ENCODE measurements around the gene BCL10.

The BCL10 gene

GRCh38 chr1:85276215-85276977, at the start of gene BCL10:
BCL10 (minus strand) TSS chr1:85276632; CDS start chr1:85276352, 280 bp downstream.
- peaks cover 28% of the 10 kb centered on the region for H3K4me1 ChIP-seq (ENCODE audit: control insufficient read depth, low read length)
- H3K27ac ChIP-seq (ENCODE audit: low read depth, low read length): peak within 1 kb of the TSS; percentile 73
- peaks cover 38% of the 10 kb centered on the region for H3K36me3 ChIP-seq (ENCODE audit: control insufficient read depth, low read length)
- no peak for TF ChIP-seq EZH2phosphoT487 (IDR thresholded peaks at IDR 0.05; ENCODE audit: borderline replicate concordance, low read length)
- TF ChIP-seq, protein P1, sequence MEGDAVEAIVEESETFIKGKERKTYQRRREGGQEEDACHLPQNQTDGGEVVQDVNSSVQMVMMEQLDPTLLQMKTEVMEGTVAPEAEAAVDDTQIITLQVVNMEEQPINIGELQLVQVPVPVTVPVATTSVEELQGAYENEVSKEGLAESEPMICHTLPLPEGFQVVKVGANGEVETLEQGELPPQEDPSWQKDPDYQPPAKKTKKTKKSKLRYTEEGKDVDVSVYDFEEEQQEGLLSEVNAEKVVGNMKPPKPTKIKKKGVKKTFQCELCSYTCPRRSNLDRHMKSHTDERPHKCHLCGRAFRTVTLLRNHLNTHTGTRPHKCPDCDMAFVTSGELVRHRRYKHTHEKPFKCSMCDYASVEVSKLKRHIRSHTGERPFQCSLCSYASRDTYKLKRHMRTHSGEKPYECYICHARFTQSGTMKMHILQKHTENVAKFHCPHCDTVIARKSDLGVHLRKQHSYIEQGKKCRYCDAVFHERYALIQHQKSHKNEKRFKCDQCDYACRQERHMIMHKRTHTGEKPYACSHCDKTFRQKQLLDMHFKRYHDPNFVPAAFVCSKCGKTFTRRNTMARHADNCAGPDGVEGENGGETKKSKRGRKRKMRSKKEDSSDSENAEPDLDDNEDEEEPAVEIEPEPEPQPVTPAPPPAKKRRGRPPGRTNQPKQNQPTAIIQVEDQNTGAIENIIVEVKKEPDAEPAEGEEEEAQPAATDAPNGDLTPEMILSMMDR (IDR thresholded peaks at IDR 0.05; ENCODE audit: low read depth, low read length, poor library complexity, severe bottlenecking): no peak
- peak within 1 kb of the TSS; percentile 93 for H3K4me2 ChIP-seq (ENCODE audit: low read length)
- H4K20me1 ChIP-seq (ENCODE audit: control insufficient read depth, insufficient read depth, low read depth, low read length): peaks cover 8% of the 10 kb centered on the region; the same call in 1 of the 2 replicates
- H3K79me2 ChIP-seq (ENCODE audit: control insufficient read depth, low read length): peaks cover 47% of the 10 kb centered on the region
- no peaks in the 10 kb centered on the region for H3K9me3 ChIP-seq (ENCODE audit: control insufficient read depth, insufficient read depth, low read length)
- peaks cover 8% of the 10 kb centered on the region for H3F3A ChIP-seq (ENCODE audit: control insufficient read depth, insufficient read depth)
- H3K9me2 ChIP-seq (replicated peaks; ENCODE audit: control insufficient read depth, low read length): no peaks in the 10 kb centered on the region
- no peaks in the 10 kb centered on the region for H3K27me3 ChIP-seq (ENCODE audit: control insufficient read depth, low read length)
- H3K4me3 ChIP-seq (ENCODE audit: low read length): peak within 1 kb of the TSS; percentile 100

DNA sequence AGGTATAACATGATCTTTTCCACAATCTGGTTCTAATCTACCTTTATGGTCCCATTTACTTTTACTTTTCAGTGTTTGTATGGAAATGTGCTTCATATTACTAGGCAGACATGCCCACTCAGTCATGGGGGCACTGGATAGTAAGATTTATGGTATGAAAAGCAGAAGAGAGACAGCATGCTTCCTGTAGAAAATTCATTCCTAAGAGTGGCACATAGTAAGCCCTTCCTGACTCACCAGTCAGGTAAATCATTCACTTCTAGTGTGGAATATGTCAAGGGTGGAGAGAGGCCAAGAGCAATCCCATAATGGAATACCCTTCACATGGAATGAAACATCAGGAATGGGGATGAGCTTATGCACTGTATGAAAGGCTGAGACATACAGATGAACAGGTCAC, 49.5 kb upstream of the BCL10 start:
- Histone ChIP-seq H3K79me2 (ENCODE audit: control insufficient read depth, low read length) (no peaks in the 10 kb centered on the region), H3K36me3 (ENCODE audit: control insufficient read depth, low read length) (no peaks in the 10 kb centered on the region), H3K4me1 (ENCODE audit: control insufficient read depth, low read length) (no peaks in the 10 kb centered on the region), H3K9me2 (replicated peaks; ENCODE audit: control insufficient read depth, low read length) (no peaks in the 10 kb centered on the region), H3K4me2 (ENCODE audit: low read length) (no peak overlapping the region), H3F3A (ENCODE audit: control insufficient read depth, insufficient read depth) (no peaks in the 10 kb centered on the region), H3K27ac (ENCODE audit: low read depth, low read length) (no peak overlapping the region), H4K20me1 (ENCODE audit: control insufficient read depth, insufficient read depth, low read depth, low read length) (no peaks in the 10 kb centered on the region), H3K4me3 (ENCODE audit: low read length) (no peak overlapping the region), H3K27me3 (ENCODE audit: control insufficient read depth, low read length) (no peaks in the 10 kb centered on the region), H3K9me3 (ENCODE audit: control insufficient read depth, insufficient read depth, low read length) (no peaks in the 10 kb centered on the region)
- no peak for TF ChIP-seq EZH2phosphoT487 (IDR thresholded peaks at IDR 0.05; ENCODE audit: borderline replicate concordance, low read length)
- TF ChIP-seq, protein P1 (IDR thresholded peaks at IDR 0.05; ENCODE audit: low read depth, low read length, poor library complexity, severe bottlenecking): no peak

DNA sequence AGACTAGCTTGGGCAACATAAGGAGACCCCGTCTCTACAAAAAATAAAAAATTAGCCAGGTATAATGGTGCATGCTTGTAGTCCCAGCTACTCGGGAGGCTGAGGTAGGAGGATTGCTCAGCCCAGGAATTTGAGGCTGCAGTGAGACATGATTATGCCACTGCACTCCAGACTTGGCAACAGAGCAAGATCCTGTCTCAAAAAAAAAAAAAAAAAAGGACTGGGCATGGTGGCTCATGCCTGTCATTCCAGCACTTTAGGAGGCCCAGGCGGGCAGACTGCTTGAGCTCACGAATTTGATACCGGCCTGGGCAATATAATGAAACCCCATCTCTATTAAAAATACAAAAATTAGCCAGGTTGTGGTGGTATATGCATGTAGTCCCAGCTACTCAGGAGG, 47.3 kb upstream of the BCL10 start:
- no peaks in the 10 kb centered on the region for H3K9me3 ChIP-seq (ENCODE audit: control insufficient read depth, insufficient read depth, low read length)
- no peak overlapping the region for H3K4me2 ChIP-seq (ENCODE audit: low read length)
- H3F3A ChIP-seq (ENCODE audit: control insufficient read depth, insufficient read depth): no peaks in the 10 kb centered on the region
- H3K9me2 ChIP-seq (replicated peaks; ENCODE audit: control insufficient read depth, low read length): no peaks in the 10 kb centered on the region
- H3K79me2 ChIP-seq (ENCODE audit: control insufficient read depth, low read length): no peaks in the 10 kb centered on the region
- H3K27me3 ChIP-seq (ENCODE audit: control insufficient read depth, low read length): peaks cover 9% of the 10 kb centered on the region
- H4K20me1 ChIP-seq (ENCODE audit: control insufficient read depth, insufficient read depth, low read depth, low read length): no peaks in the 10 kb centered on the region
- H3K4me3 ChIP-seq (ENCODE audit: low read length): no peak overlapping the region
- H3K27ac ChIP-seq (ENCODE audit: low read depth, low read length): no peak overlapping the region
- no peak for TF ChIP-seq EZH2phosphoT487 (IDR thresholded peaks at IDR 0.05; ENCODE audit: borderline replicate concordance, low read length)
- TF ChIP-seq, protein P1 (IDR thresholded peaks at IDR 0.05; ENCODE audit: low read depth, low read length, poor library complexity, severe bottlenecking): no peak
- H3K4me1 ChIP-seq (ENCODE audit: control insufficient read depth, low read length): no peaks in the 10 kb centered on the region
- H3K36me3 ChIP-seq (ENCODE audit: control insufficient read depth, low read length): no peaks in the 10 kb centered on the region
